Nephron progenitor cell (in vitro differentiated cells): ENCODE measurements around the gene NINJ2.

Source experiments
- DNase-seq: peaks from one replicate; pipeline ENCODE4 v3.0.0; 2021
- H3K27ac Mint-ChIP-seq: 2 replicates; pipeline ENCODE4 v1.8.0; 2021; ENCODE audit warnings: mild to moderate bottlenecking, moderate library complexity, mixed read lengths
- H3K27me3 Mint-ChIP-seq: 2 replicates; pipeline ENCODE4 v1.8.0; 2021; ENCODE audit warnings: mild to moderate bottlenecking, low read depth, mixed read lengths; ENCODE audit not compliant: poor library complexity
- H3K36me3 Mint-ChIP-seq: 2 replicates; pipeline ENCODE4 v1.8.0; 2021; ENCODE audit warnings: low read depth, mixed read lengths
- H3K4me1 Mint-ChIP-seq: 2 replicates; pipeline ENCODE4 v1.8.0; 2021; ENCODE audit warnings: mixed read lengths
- H3K4me3 Mint-ChIP-seq: 2 replicates; pipeline ENCODE4 v1.8.0; 2021; ENCODE audit warnings: mild to moderate bottlenecking, moderate library complexity, mixed read lengths
- H3K9me3 Mint-ChIP-seq: 2 replicates; pipeline ENCODE4 v1.8.0; 2021; ENCODE audit warnings: mild to moderate bottlenecking, moderate library complexity, mixed read lengths
- TF ChIP-seq, protein P1 (sequence below): fragments of 200-600 bp; sonication (generic); IDR thresholded peaks from 2 replicates; pipeline ENCODE4 v1.5.0; 2021; ENCODE audit warnings: antibody characterized with exemption

NINJ2 gene

DNA sequence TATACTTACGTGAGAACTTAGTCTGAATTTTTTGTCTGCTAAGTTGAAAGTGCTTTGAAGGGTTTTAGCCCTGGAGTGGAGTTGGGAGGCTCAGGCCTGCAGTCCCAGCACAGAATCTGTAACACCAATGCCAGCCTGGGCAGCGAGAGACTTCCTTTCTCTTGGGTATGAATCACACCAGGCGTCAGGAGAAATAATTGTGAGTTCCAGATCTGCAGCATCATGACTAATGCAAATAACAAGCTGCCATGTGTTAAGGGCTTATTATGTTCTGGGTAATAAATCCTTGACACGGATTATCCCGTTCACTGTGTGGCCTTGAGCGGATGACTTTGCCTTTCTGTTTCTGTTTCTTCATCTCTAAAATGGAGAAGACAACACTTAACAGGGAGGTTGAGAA is 132.9 kb downstream of the NINJ2 start:
- Mint-ChIP-seq H3K4me1 (no peaks in the 10 kb centered on the region), H3K27me3 (peaks cover 4% of the 10 kb centered on the region), H3K36me3 (peaks cover 24% of the 10 kb centered on the region), H3K27ac (no peak overlapping the region), H3K4me3 (no peak overlapping the region), H3K9me3 (peaks cover 40% of the 10 kb centered on the region)
- TF ChIP-seq, protein P1, sequence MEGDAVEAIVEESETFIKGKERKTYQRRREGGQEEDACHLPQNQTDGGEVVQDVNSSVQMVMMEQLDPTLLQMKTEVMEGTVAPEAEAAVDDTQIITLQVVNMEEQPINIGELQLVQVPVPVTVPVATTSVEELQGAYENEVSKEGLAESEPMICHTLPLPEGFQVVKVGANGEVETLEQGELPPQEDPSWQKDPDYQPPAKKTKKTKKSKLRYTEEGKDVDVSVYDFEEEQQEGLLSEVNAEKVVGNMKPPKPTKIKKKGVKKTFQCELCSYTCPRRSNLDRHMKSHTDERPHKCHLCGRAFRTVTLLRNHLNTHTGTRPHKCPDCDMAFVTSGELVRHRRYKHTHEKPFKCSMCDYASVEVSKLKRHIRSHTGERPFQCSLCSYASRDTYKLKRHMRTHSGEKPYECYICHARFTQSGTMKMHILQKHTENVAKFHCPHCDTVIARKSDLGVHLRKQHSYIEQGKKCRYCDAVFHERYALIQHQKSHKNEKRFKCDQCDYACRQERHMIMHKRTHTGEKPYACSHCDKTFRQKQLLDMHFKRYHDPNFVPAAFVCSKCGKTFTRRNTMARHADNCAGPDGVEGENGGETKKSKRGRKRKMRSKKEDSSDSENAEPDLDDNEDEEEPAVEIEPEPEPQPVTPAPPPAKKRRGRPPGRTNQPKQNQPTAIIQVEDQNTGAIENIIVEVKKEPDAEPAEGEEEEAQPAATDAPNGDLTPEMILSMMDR = no peak
- no peak for DNase-seq

DNA sequence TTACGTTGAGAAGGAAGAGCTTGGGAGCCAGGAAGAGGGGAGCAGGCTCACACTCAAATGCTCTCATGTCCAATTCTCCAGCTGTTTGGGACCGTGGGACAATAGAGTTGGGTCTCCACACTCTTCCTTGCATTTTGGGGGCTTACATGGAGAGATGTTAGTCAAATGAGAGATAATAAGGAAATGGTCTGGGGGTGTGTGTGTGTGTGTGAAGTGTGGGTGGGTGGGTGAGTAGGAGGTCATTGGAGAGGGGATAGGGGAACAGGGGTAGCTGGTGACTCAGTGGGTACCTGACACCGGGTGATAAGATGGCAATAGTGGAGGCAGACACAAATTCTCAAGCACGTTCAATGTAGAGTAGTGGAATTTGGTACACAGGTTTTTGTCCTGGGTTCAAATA is 135.5 kb downstream of the NINJ2 start:
- TF ChIP-seq, protein P1 = no peak
- Mint-ChIP-seq H3K27me3 (peaks cover 4% of the 10 kb centered on the region), H3K27ac (no peak overlapping the region), H3K9me3 (peaks cover 33% of the 10 kb centered on the region), H3K36me3 (peaks cover 23% of the 10 kb centered on the region), H3K4me1 (no peaks in the 10 kb centered on the region), H3K4me3 (no peak overlapping the region)
- no peak for DNase-seq

DNA sequence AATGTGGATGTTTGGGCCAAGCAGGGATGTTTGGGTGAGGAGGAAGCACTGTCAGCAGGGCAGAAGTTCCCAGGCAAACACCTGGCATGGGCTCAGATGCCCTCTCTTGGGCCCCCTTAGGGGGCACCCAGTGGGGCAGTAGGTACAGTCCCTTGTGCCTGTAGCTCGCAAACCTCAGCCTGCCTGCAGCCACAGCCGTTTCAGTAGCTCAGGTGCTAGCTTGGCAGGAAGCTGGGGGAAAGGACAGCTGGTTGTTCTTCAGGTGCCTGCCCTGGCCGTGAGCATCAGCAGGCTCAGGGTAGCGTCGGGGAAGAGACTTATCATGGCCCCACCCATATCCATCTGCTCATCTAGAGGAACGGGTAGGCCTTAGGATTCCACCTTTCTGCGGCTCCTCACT is 136.0 kb downstream of the NINJ2 start:
- Mint-ChIP-seq H3K9me3 (peaks cover 28% of the 10 kb centered on the region), H3K27me3 (peaks cover 4% of the 10 kb centered on the region), H3K4me3 (no peak overlapping the region), H3K4me1 (no peaks in the 10 kb centered on the region), H3K36me3 (peaks cover 18% of the 10 kb centered on the region), H3K27ac (no peak overlapping the region)
- no peak for DNase-seq
- TF ChIP-seq, protein P1 = no peak

DNA sequence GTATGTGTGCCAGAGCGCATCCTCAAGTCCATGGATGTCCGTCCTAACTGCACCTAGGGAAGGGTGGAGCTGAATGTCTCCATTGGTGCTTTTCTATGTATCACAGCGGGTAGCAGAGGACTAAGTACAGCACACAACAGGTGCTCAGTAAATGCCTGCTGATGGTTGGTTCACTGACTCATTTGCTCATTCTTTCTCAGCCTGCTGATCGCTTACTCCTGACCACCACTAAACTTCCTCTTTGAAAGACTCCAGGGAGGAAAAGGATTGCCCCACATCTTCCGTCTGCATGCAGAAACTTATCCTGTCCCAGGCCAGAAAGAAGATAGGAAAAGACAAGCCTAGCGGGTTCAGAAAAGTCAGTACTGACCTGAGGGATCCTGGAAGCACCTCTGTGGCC is 137.2 kb downstream of the NINJ2 start:
- H3K27ac Mint-ChIP-seq = no peak overlapping the region
- H3K9me3 Mint-ChIP-seq = peaks cover 17% of the 10 kb centered on the region
- DNase-seq = no peak
- H3K4me1 Mint-ChIP-seq = no peaks in the 10 kb centered on the region
- peaks cover 4% of the 10 kb centered on the region for H3K27me3 Mint-ChIP-seq
- H3K36me3 Mint-ChIP-seq = peaks cover 9% of the 10 kb centered on the region
- TF ChIP-seq, protein P1 = no peak
- no peak overlapping the region for H3K4me3 Mint-ChIP-seq

DNA sequence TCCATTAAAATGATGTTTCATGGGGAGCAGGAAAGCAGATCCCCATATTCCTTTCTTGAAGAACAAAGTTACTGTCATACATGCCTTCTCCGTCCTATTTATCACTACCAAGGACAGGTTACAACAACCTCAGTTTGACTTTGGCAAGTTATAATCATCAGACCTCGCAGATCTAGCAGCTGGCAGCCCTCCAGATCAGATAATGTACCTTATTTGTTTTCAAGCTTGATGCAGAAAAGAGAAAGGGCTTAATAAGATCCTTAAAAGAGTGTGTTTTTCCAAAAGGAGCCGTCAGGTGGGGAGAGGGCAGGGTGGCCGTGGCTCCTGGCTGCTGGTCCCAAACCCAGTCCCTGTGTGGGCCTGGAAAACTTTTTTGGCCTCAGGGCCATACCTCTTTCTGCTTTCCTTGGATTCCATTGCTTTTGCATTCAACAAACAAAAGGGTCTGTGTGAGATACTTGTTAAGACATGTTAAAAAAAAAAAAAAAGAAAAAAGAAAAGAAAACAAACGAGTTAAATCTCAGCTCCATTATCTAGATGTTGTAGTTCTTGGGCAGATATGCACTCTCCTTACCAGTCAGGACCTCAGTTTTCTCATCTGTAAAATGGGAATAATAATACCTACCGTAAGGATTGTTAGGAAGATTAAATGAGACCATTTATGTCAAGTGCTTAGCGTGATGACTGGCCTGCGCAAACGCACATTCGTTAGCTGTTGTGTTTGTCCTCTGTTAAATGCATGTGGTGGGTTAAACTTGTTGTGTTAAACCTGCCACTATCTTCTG is 138.9 kb downstream of the NINJ2 start:
- no peak for DNase-seq
- Mint-ChIP-seq H3K27ac (no peak overlapping the region), H3K9me3 (peaks cover 5% of the 10 kb centered on the region), H3K36me3 (no peaks in the 10 kb centered on the region), H3K4me1 (no peaks in the 10 kb centered on the region), H3K27me3 (peaks cover 4% of the 10 kb centered on the region), H3K4me3 (no peak overlapping the region)
- TF ChIP-seq, protein P1 = no peak
